GM19463 (cell line): ENCODE data around the gene DRC7.
"Not testable (repeated sequence)": the region's sequence is repeated elsewhere in the genome, so short reads cannot be mapped to it uniquely, and the experiment has no call there.

Source experiments
- ATAC-seq: cut with Tn5 transposase; IDR thresholded peaks from one replicate; pipeline ENCODE4 v1.9.1; 2021; ENCODE audit warnings: mild to moderate bottlenecking, moderate library complexity; ENCODE audit not compliant: unreplicated experiment

Gene DRC7

GRCh38 chr16:57658878-57659674, 35.5 kb upstream of the DRC7 start:
- ATAC-seq = no peak

GRCh38 chr16:57660715-57661463, 33.7 kb upstream of the DRC7 start:
- ATAC-seq = no peak

GRCh38 chr16:57661510-57661909, 33.1 kb upstream of the DRC7 start:
- no peak for ATAC-seq

- no peak for ATAC-seq
These were observed 32.4 kb upstream of the DRC7 start for GRCh38 chr16:57661936-57662906.

GRCh38 chr16:57663436-57663835, 31.2 kb upstream of the DRC7 start:
- ATAC-seq = no peak

- no peak for ATAC-seq
These were observed 30.5 kb upstream of the DRC7 start for GRCh38 chr16:57663917-57664661.

GRCh38 chr16:57664662-57665025, 30.0 kb upstream of the DRC7 start:
- no peak for ATAC-seq

- no peak for ATAC-seq
These were observed 29.1 kb upstream of the DRC7 start for GRCh38 chr16:57665541-57665940.

- ATAC-seq = no peak
These were observed 28.1 kb upstream of the DRC7 start for GRCh38 chr16:57666353-57667047.

- no peak for ATAC-seq
These were observed 27.5 kb upstream of the DRC7 start for GRCh38 chr16:57667048-57667525.

- no peak for ATAC-seq
These were observed 26.9 kb upstream of the DRC7 start for GRCh38 chr16:57667526-57668262.

GRCh38 chr16:57668263-57668571, 26.4 kb upstream of the DRC7 start, which contains the start of gene ADGRG3:
ADGRG3 (plus strand) TSS chr16:57668306; CDS start chr16:57668348, 42 bp downstream.
- no peak for ATAC-seq

GRCh38 chr16:57668630-57669475, 25.8 kb upstream of the DRC7 start:
- no peak for ATAC-seq

- ATAC-seq = no peak
These were observed 25.0 kb upstream of the DRC7 start for GRCh38 chr16:57669476-57670162.

GRCh38 chr16:57670196-57670595, 24.4 kb upstream of the DRC7 start:
- no peak for ATAC-seq

- ATAC-seq = not testable (repeated sequence)
These were observed 23.2 kb upstream of the DRC7 start for GRCh38 chr16:57671451-57671850.

- ATAC-seq = no peak
These were observed 22.2 kb upstream of the DRC7 start for GRCh38 chr16:57672416-57672815.

- ATAC-seq = no peak
These were observed 21.8 kb upstream of the DRC7 start for GRCh38 chr16:57672824-57673223.
